Tibial nerve (tissue), 4 donors: ENCODE data around the gene HTR3B. TPM values are rescaled to one million over a fixed set of nuclear protein-coding genes. Genes with fewer than 3 reads are reported as not detected.

Experiments used
- DNase-seq, 2 donors: peaks; one replicate each; pipeline ENCODE4 v3.0.0-alpha.2; 2019; ENCODE audit warnings: low spot score in 2 of 2
- H3K27ac ChIP-seq, 4 donors: fragments of 200-600 bp; sonication (generic) in 3 of 4; one replicate each; pipeline ENCODE4 v1.5.1; 2017 to 2019; ENCODE audit warnings: mild to moderate bottlenecking in 1 of 4
- H3K27me3 ChIP-seq, 2 donors: fragments of 200-600 bp; sonication (generic) in 1 of 2; one replicate each; pipeline versions ENCODE4 v1.5.1 to v1.6.0; 2017 to 2019
- H3K36me3 ChIP-seq, 3 donors: fragments of 200-600 bp; sonication (generic); one replicate each; pipeline ENCODE4 v1.5.1; 2018 to 2019
- H3K4me1 ChIP-seq, 4 donors: fragments of 200-600 bp; sonication (generic) in 3 of 4; one replicate each; pipeline ENCODE4 v1.5.1; 2017 to 2019
- H3K4me3 ChIP-seq, 4 donors: fragments of 200-600 bp; sonication (generic) in 3 of 4; one replicate each; pipeline ENCODE4 v1.5.1; 2017 to 2019; ENCODE audit warnings: mild to moderate bottlenecking in 1 of 4, moderate library complexity in 1 of 4
- H3K9me3 ChIP-seq, 4 donors: fragments of 200-600 bp; sonication (generic) in 3 of 4; one replicate each; pipeline ENCODE4 v1.5.1; 2017 to 2019
- CTCF ChIP-seq, 5 experiments: fragments of 200-600 bp in 3 of 5; fragments of 450-650 bp in 2 of 5; sonication (generic) in 3 of 5; IDR thresholded peaks; one replicate each; pipeline ENCODE4 v1.5.1; 2016 to 2019; ENCODE audit warnings: antibody characterized with exemption in 5 of 5, mild to moderate bottlenecking in 3 of 5, moderate library complexity in 2 of 5
- EP300 ChIP-seq, 2 donors: sonication (generic); formaldehyde crosslinking; IDR thresholded peaks; one replicate each; pipeline ENCODE4 v1.6.1; 2017; ENCODE audit warnings: antibody characterized with exemption in 2 of 2, mild to moderate bottlenecking in 1 of 2
- POLR2A ChIP-seq, 2 donors: fragments of 450-650 bp; IDR thresholded peaks; one replicate each; pipeline ENCODE4 v1.6.1; 2017; ENCODE audit warnings: antibody characterized with exemption in 2 of 2, mild to moderate bottlenecking in 2 of 2, moderate library complexity in 2 of 2
- WGBS, 2 donors: methylation state at CpG; one replicate each; pipeline ENCODE4 v1.1.5; 2018; 5-methylcytosine and 5-hydroxymethylcytosine counted together
- total RNA-seq, 4 donors: library from RNA; depleted of rRNA; stranded (reverse); fragments of >200 nt; gene quantifications; one replicate each; pipeline ENCODE4 v1.1.0, GENCODE V29; 2016

The HTR3B gene
- total RNA-seq, 4 donors from 2014 or later: not detected

GRCh38 chr11:113971506-113972195 lies 67.1 kb downstream of the HTR3B start:
- Histone ChIP-seq H3K9me3 (no peaks in the 10 kb centered on the region), H3K27ac (no peak overlapping the region), H3K27me3 (peaks cover 0 to 5% of the 10 kb centered on the region in 2 donors), H3K36me3 (no peaks in the 10 kb centered on the region), H3K4me1 (peaks cover 0 to 9% (median 2%) of the 10 kb centered on the region in 4 donors), H3K4me3 (no peak overlapping the region)
- 63 to 69% methylated on average over 14 to 15 of the region's 15 CpGs for WGBS, 2 donors
- TF ChIP-seq POLR2A (IDR thresholded peaks at IDR 0.05) (no peak), CTCF (IDR thresholded peaks at IDR 0.05) (no peak), EP300 (IDR thresholded peaks at IDR 0.05) (no peak)
- no peak for DNase-seq

GRCh38 chr11:113974741-113975470 lies 70.3 kb downstream of the HTR3B start, which contains the start of gene HTR3A:
Gene HTR3A (plus strand): TSS chr11:113975108. CDS start chr11:113975326, 218 bp downstream.
- Histone ChIP-seq H3K27me3 (peaks cover 0 to 23% of the 10 kb centered on the region in 2 donors), H3K27ac (no peak within 1 kb of the TSS)

GRCh38 chr11:113977071-113977490 lies 72.5 kb downstream of the HTR3B start:
- Histone ChIP-seq H3K4me3 (no peak overlapping the region), H3K36me3 (no peaks in the 10 kb centered on the region), H3K27me3 (peaks cover 0 to 23% of the 10 kb centered on the region in 2 donors), H3K4me1 (peaks cover 0 to 9% (median 2%) of the 10 kb centered on the region in 4 donors), H3K9me3 (no peaks in the 10 kb centered on the region), H3K27ac (no peak overlapping the region)
- TF ChIP-seq CTCF (IDR thresholded peaks at IDR 0.05) (no peak), EP300 (IDR thresholded peaks at IDR 0.05) (no peak), POLR2A (IDR thresholded peaks at IDR 0.05) (no peak)
- 71 to 80% methylated on average over 4 of the region's 4 CpGs for WGBS, 2 donors
- no peak for DNase-seq

More at GRCh38 chr11:113974741-113975470, 70.3 kb downstream of the HTR3B start, which contains the start of gene HTR3A:
- Histone ChIP-seq H3K36me3 (no peaks in the 10 kb centered on the region), H3K9me3 (no peaks in the 10 kb centered on the region), H3K4me3 (no peak within 1 kb of the TSS), H3K4me1 (peaks cover 0 to 9% (median 2%) of the 10 kb centered on the region in 4 donors)
- TF ChIP-seq EP300 (IDR thresholded peaks at IDR 0.05): no peak
- TF ChIP-seq CTCF (IDR thresholded peaks at IDR 0.05): no peak
- TF ChIP-seq POLR2A (IDR thresholded peaks at IDR 0.05): no peak
- WGBS, 2 donors: 17 to 26% methylated on average over 10 to 12 of the region's 12 CpGs
- no peak for DNase-seq

- 82 to 85% methylated on average over 11 of the region's 11 CpGs for WGBS, 2 donors
- DNase-seq: no peak
- Histone ChIP-seq H3K4me3 (no peak overlapping the region), H3K9me3 (no peaks in the 10 kb centered on the region), H3K27ac (no peak overlapping the region), H3K36me3 (no peaks in the 10 kb centered on the region), H3K27me3 (peaks cover 0 to 23% of the 10 kb centered on the region in 2 donors), H3K4me1 (peaks cover 0 to 9% (median 2%) of the 10 kb centered on the region in 4 donors)
- no peak for TF ChIP-seq CTCF (IDR thresholded peaks at IDR 0.05)
- TF ChIP-seq POLR2A (IDR thresholded peaks at IDR 0.05): no peak
- TF ChIP-seq EP300 (IDR thresholded peaks at IDR 0.05): no peak
These were observed 73.1 kb downstream of the HTR3B start for GRCh38 chr11:113977701-113978100.

GRCh38 chr11:113979431-113979830 lies 74.8 kb downstream of the HTR3B start:
- H3K9me3 ChIP-seq: no peaks in the 10 kb centered on the region
- no peaks in the 10 kb centered on the region for H3K36me3 ChIP-seq
- WGBS, 2 donors: 38 to 43% methylated on average over 1 of the region's 1 CpG
- H3K4me1 ChIP-seq: peaks cover 0 to 9% (median 2%) of the 10 kb centered on the region in 4 donors
- peaks cover 0 to 23% of the 10 kb centered on the region in 2 donors for H3K27me3 ChIP-seq
- TF ChIP-seq CTCF (IDR thresholded peaks at IDR 0.05): no peak
- TF ChIP-seq EP300 (IDR thresholded peaks at IDR 0.05): no peak
- no peak for TF ChIP-seq POLR2A (IDR thresholded peaks at IDR 0.05)
- DNase-seq: no peak
- H3K4me3 ChIP-seq: no peak overlapping the region
- H3K27ac ChIP-seq: no peak overlapping the region
